CD8-positive, alpha-beta memory T cell (primary cell): ENCODE data around the gene C10orf53. TPM values are rescaled to one million over a fixed set of nuclear protein-coding genes. Genes with fewer than 3 reads are reported as not detected.

Source experiments
- CTCF ChIA-PET: fragments of 350-600 bp; sonication (Branson Sonifier 250); formaldehyde crosslinking; loops from one replicate; lab custom pipeline; 2021; ENCODE audit warnings: antibody characterized with exemption; lab: Charles Lee
- POLR2A ChIA-PET: fragments of 350-600 bp; sonication (Branson Sonifier 250); formaldehyde crosslinking; loops from one replicate; lab custom pipeline; 2021; ENCODE audit warnings: antibody characterized with exemption; lab: Charles Lee
- DNase-seq, 5 donors: peaks; one replicate each; pipeline versions ENCODE4 v3.0.0 to v3.0.0-alpha.2; 2020 to 2022; ENCODE audit warnings: mixed read lengths in 1 of 5
- H3K27ac ChIP-seq: one replicate; pipeline ENCODE4 v1.7.0; 2013; ENCODE audit warnings: low read depth, mild to moderate bottlenecking, low read length, moderate library complexity
- H3K27me3 ChIP-seq: 2 replicates; pipeline ENCODE4 v1.7.0; 2013; ENCODE audit warnings: low read length, mild to moderate bottlenecking; ENCODE audit not compliant: insufficient read depth, poor library complexity, severe bottlenecking
- H3K36me3 ChIP-seq: 2 replicates; pipeline ENCODE4 v1.7.0; 2013; ENCODE audit warnings: mild to moderate bottlenecking, low read length, moderate library complexity; ENCODE audit not compliant: insufficient read depth
- H3K4me1 ChIP-seq: 2 replicates; pipeline ENCODE4 v1.7.0; 2013; ENCODE audit warnings: mild to moderate bottlenecking, low read length, moderate library complexity; ENCODE audit not compliant: insufficient read depth
- H3K4me3 ChIP-seq: 2 replicates; pipeline ENCODE4 v1.7.0; 2013; ENCODE audit warnings: mild to moderate bottlenecking, low read length
- H3K9me3 ChIP-seq: 2 replicates; pipeline ENCODE4 v1.7.0; 2013; ENCODE audit warnings: mild to moderate bottlenecking, low read length
- H3K27ac Mint-ChIP-seq, 8 donors: one replicate each; pipeline ENCODE4 v1.8.0; 2020 to 2021; ENCODE audit warnings: mixed read lengths in 8 of 8, mild to moderate bottlenecking in 6 of 8, inconsistent platforms in 3 of 8, moderate library complexity in 3 of 8
- H3K27me3 Mint-ChIP-seq, 2 donors: one replicate each; pipeline ENCODE4 v1.8.0; 2020 to 2021; ENCODE audit warnings: mixed read lengths in 2 of 2, mild to moderate bottlenecking in 1 of 2, moderate library complexity in 1 of 2
- H3K36me3 Mint-ChIP-seq, 3 donors: one replicate each; pipeline ENCODE4 v1.8.0; 2020 to 2021; ENCODE audit warnings: mixed read lengths in 3 of 3, inconsistent platforms in 1 of 3, mild to moderate bottlenecking in 1 of 3
- H3K4me1 Mint-ChIP-seq, 3 donors: one replicate each; pipeline ENCODE4 v1.8.0; 2020 to 2021; ENCODE audit warnings: mixed read lengths in 3 of 3, inconsistent platforms in 1 of 3, mild to moderate bottlenecking in 1 of 3
- H3K4me3 Mint-ChIP-seq, 7 donors: one replicate each; pipeline ENCODE4 v1.8.0; 2020 to 2021; ENCODE audit warnings: mixed read lengths in 7 of 7, mild to moderate bottlenecking in 6 of 7, moderate library complexity in 4 of 7, inconsistent platforms in 2 of 7
- H3K9me3 Mint-ChIP-seq, 5 donors: one replicate each; pipeline ENCODE4 v1.8.0; 2020 to 2022; ENCODE audit warnings: mixed read lengths in 5 of 5, mild to moderate bottlenecking in 3 of 5, moderate library complexity in 2 of 5, inconsistent platforms in 1 of 5
- polyA plus RNA-seq: library from polyadenylated mRNA; unstranded; fragments of 300-500 nt; fragmentation: Illumina TruSeq; gene quantifications from one replicate; pipeline ENCODE4 v1.2.3, GENCODE V29; 2021
- total RNA-seq, 2 experiments: library from RNA; stranded (reverse); gene quantifications; one replicate each; pipeline ENCODE4 v1.2.3, GENCODE V29; 2021

Gene C10orf53
- total and polyA plus RNA-seq, 3 experiments from 2014 or later = not detected

DNA sequence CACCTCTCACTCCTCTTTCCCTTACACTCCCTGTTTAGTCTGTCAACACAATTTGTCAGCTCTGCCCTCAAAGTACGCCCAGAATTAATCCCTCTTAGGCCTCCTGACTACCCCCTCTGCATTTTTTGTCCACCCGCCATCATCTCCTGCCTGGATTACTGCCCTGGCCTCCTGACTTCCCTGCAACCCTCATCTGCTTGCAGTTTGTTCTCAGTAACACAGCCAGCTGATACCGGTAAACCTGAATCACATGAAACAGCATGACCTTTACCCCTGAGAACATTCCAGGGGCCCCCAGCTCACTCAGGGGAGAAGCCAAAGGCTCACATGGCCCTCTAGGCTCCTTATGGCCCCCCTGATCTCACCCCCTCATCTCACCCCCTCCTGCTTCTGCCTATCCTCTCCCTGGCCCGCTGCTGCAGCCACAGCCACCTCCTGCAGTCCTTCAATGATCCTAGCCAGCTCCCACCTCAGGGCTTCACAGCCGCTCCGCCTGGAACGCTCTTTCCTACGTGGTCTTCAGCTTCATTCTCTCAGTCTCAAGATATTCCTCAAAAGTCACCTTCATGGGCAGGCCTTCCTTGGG is 8.9 kb downstream of the C10orf53 start:
- ChIA-PET POLR2A (no interaction called here), CTCF (no interaction called here)
- Mint-ChIP-seq H3K4me1 (no peaks in the 10 kb centered on the region), H3K27me3 (peaks cover 43 to 62% of the 10 kb centered on the region in 2 donors), H3K9me3 (peaks cover 6 to 24% (median 21%) of the 10 kb centered on the region in 5 donors), H3K36me3 (no peaks in the 10 kb centered on the region), H3K27ac (no peak overlapping the region), H3K4me3 (no peak overlapping the region)
- no peaks in the 10 kb centered on the region for H3K4me1 ChIP-seq
- H3K36me3 ChIP-seq = no peaks in the 10 kb centered on the region
- no peaks in the 10 kb centered on the region for H3K27me3 ChIP-seq
- H3K9me3 ChIP-seq = no peaks in the 10 kb centered on the region
- no peak for DNase-seq
- H3K27ac ChIP-seq = no peak overlapping the region
- H3K4me3 ChIP-seq = no peak overlapping the region

DNA sequence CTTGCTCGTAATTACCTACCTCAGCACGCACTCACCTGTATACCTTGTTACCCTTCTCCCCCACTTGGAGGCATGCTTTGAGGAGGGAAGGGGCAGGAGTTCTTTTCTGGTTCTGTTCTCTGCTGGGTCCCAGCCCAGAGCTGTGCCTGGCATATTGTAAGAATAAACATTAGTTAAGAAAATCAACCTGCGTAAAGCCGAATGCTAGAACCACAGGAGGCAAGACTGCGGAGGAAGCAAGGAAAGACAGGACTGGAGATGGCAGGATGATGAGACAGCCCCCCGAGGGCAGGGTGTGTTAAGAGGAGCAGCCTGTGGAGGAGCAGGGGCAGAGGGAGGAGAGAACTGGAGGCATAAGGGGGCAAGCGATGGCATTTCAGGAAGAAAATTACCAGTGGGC is 9.5 kb downstream of the C10orf53 start:
- peaks cover 6 to 24% (median 21%) of the 10 kb centered on the region in 5 donors for H3K9me3 Mint-ChIP-seq
- no peaks in the 10 kb centered on the region for H3K36me3 Mint-ChIP-seq
- no peaks in the 10 kb centered on the region for H3K4me1 Mint-ChIP-seq
- ChIA-PET POLR2A (no interaction called here), CTCF (no interaction called here)
- no peak overlapping the region for H3K4me3 Mint-ChIP-seq
- Histone ChIP-seq H3K9me3 (no peaks in the 10 kb centered on the region), H3K4me1 (no peaks in the 10 kb centered on the region), H3K27me3 (no peaks in the 10 kb centered on the region), H3K4me3 (no peak overlapping the region), H3K36me3 (no peaks in the 10 kb centered on the region), H3K27ac (no peak overlapping the region)
- DNase-seq = no peak
- peaks cover 43 to 66% of the 10 kb centered on the region in 2 donors for H3K27me3 Mint-ChIP-seq
- no peak overlapping the region for H3K27ac Mint-ChIP-seq

DNA sequence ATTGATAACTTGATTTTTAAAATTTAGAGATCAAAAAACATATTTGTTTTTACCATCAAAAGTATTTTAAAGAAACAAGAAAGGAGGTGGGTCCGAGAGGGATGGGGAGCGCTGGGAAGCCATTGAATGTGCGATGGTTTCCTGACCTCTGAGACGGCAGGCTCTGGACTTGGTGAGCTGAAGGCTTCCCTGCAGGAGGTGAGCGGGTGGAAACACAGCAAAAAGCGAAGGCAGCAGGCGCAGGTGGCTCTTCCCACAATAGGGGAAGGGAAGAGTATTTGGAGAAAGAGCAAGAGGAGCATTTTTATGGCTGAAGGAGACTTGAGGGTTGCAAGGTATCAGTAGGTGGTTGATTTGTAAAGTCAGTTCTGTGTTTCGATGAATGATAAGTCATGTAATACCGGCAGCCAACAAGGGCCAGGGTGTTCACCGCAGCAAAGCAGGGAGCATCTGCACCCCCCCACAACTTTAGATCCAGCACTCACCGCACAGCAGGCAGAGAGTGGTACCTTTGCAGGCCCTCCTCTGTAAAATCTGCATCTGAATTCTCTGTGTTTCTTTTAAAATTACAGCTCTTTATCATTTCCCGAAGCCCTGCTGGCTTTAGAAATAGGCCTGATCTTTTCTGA is 10.5 kb downstream of the C10orf53 start:
- H3K27ac ChIP-seq = no peak overlapping the region
- DNase-seq = no peak
- H3K4me1 Mint-ChIP-seq = no peaks in the 10 kb centered on the region
- ChIA-PET POLR2A (no interaction called here), CTCF (no interaction called here)
- no peaks in the 10 kb centered on the region for H3K36me3 Mint-ChIP-seq
- H3K27me3 ChIP-seq = no peaks in the 10 kb centered on the region
- peak overlapping the region in 1 of 8 donors; percentile 22 for H3K27ac Mint-ChIP-seq
- peaks cover 47 to 67% of the 10 kb centered on the region in 2 donors for H3K27me3 Mint-ChIP-seq
- no peaks in the 10 kb centered on the region for H3K9me3 ChIP-seq
- H3K4me3 ChIP-seq = no peak overlapping the region
- H3K4me3 Mint-ChIP-seq = no peak overlapping the region
- H3K9me3 Mint-ChIP-seq = peaks cover 10 to 22% (median 20%) of the 10 kb centered on the region in 5 donors
- H3K4me1 ChIP-seq = no peaks in the 10 kb centered on the region
- no peaks in the 10 kb centered on the region for H3K36me3 ChIP-seq

DNA sequence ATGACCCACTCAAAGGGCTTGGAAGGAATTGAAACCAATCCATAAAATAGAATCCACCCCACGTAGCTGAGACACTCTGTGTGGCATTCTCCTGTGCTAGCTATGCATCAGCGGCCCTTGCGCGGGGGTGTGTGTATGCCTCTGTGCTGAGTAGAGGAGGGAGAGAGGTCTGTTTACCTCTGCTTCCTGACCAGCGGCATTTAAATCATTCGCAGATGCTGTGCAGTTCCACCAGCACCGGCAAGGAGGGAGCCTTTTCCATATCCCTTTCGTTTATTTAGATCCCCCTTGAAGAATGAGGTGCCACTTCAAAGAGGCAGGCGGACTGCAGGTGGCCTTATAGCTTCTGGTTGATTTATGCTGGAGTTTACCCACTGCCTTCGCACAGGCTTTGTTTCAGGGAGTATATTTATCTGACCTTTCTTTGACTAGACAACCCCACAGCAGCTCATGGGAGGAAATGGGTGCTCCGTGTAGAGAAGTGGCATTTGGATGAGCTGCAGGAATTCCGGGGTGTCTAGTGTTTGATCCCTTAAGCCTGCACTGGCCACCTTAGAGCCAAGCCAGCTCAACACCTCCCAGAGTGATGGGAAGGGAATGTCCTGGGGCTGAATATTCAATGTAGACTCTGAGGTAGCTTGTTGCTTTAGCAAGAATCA is 11.4 kb downstream of the C10orf53 start:
- POLR2A ChIA-PET = no interaction called here

DNA sequence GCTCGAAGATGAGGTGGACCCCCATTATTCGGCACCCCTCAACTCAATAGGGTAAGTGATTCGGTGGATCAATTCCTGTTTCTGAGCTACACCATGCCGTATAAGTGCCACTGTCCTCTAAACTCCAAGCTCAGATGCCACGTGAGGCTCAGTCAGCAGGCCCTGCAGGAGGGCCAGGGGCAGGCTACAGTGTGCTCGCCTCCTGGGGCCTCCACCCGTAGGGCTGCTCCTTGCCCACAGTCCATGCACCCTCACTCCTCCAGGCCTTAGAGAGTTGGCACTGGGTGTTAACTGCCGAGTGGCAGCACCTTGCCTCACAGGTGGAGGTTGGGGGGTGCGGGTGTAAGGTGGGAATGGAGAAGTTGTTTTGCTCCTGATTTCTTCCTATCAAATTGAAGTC is 12.1 kb downstream of the C10orf53 start:
- H3K27me3 ChIP-seq = no peaks in the 10 kb centered on the region

More for the DNA sequence above, 11.4 kb downstream of the C10orf53 start:
- H3K36me3 Mint-ChIP-seq = no peaks in the 10 kb centered on the region
- no peak overlapping the region for H3K27ac Mint-ChIP-seq
- no peak overlapping the region for H3K4me3 Mint-ChIP-seq
- no peaks in the 10 kb centered on the region for H3K4me1 Mint-ChIP-seq
- Histone ChIP-seq H3K9me3 (no peaks in the 10 kb centered on the region), H3K27me3 (no peaks in the 10 kb centered on the region), H3K27ac (no peak overlapping the region), H3K36me3 (no peaks in the 10 kb centered on the region), H3K4me1 (no peaks in the 10 kb centered on the region), H3K4me3 (no peak overlapping the region)
- H3K27me3 Mint-ChIP-seq = peaks cover 47 to 67% of the 10 kb centered on the region in 2 donors
- peaks cover 10 to 17% (median 15%) of the 10 kb centered on the region in 5 donors for H3K9me3 Mint-ChIP-seq
- CTCF ChIA-PET = no interaction called here
- no peak for DNase-seq

DNA sequence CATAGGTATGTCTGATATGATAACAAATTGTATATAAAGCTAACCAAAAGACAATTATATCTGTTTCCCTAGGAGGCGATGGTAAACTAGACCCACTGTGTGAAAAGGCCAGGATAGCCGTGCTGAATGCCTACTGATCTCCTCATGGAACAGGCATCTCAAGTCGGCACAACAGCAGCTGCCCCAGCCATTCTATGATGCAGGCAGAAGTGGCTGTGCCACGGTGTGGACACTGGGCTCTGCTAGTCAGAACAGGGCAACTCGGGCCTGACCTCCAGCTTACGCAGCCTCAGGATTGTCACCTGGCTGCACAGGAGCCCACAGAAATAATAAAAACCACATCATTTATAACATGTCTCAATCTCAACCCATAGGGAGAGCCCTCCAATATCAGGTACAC is 15.0 kb downstream of the C10orf53 start:
- Mint-ChIP-seq H3K4me3 (no peak overlapping the region), H3K27me3 (peaks cover 26 to 57% of the 10 kb centered on the region in 2 donors), H3K36me3 (no peaks in the 10 kb centered on the region), H3K9me3 (peaks cover 0 to 6% (median 0%) of the 10 kb centered on the region in 5 donors), H3K27ac (no peak overlapping the region), H3K4me1 (no peaks in the 10 kb centered on the region)
- no peak overlapping the region for H3K4me3 ChIP-seq
- POLR2A ChIA-PET = no interaction called here
- no peaks in the 10 kb centered on the region for H3K9me3 ChIP-seq
- H3K27me3 ChIP-seq = no peaks in the 10 kb centered on the region
- no peak for DNase-seq
- H3K4me1 ChIP-seq = no peaks in the 10 kb centered on the region
- H3K27ac ChIP-seq = no peak overlapping the region
- no peaks in the 10 kb centered on the region for H3K36me3 ChIP-seq
- CTCF ChIA-PET = no interaction called here

More for the DNA sequence above, 12.1 kb downstream of the C10orf53 start:
- Mint-ChIP-seq H3K27me3 (peaks cover 47 to 71% of the 10 kb centered on the region in 2 donors), H3K9me3 (peaks cover 9 to 16% (median 11%) of the 10 kb centered on the region in 5 donors), H3K4me1 (no peaks in the 10 kb centered on the region), H3K4me3 (no peak overlapping the region), H3K36me3 (no peaks in the 10 kb centered on the region), H3K27ac (no peak overlapping the region)
- Histone ChIP-seq H3K9me3 (no peaks in the 10 kb centered on the region), H3K4me1 (no peaks in the 10 kb centered on the region), H3K4me3 (no peak overlapping the region), H3K27ac (no peak overlapping the region), H3K36me3 (no peaks in the 10 kb centered on the region)
- ChIA-PET POLR2A (no interaction called here), CTCF (no interaction called here)
- no peak for DNase-seq

DNA sequence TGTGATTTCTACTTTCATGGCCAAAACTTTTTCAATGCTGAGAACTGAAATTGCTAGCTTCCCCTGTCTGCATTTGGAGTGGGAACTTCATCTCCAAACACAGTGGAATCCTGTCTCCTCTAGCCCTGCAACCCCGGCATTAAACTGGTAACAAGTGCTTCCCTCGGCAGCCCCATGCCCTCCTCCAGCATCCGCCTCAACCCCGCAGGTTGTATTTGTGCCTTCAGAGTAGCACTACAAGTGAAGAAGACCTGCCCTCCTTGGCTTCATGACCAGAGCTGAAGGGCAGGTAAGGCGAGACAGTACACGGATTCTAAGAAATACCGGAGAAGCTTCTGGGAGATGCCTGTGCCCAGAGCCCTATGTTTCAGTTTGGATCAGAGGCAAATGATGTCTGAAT is 16.9 kb downstream of the C10orf53 start:
- Mint-ChIP-seq H3K27ac (no peak overlapping the region), H3K4me1 (no peaks in the 10 kb centered on the region), H3K36me3 (no peaks in the 10 kb centered on the region), H3K4me3 (no peak overlapping the region), H3K9me3 (peaks cover 0 to 6% (median 0%) of the 10 kb centered on the region in 5 donors), H3K27me3 (peaks cover 16 to 47% of the 10 kb centered on the region in 2 donors)
- Histone ChIP-seq H3K4me1 (no peaks in the 10 kb centered on the region), H3K4me3 (no peak overlapping the region), H3K27ac (no peak overlapping the region), H3K9me3 (no peaks in the 10 kb centered on the region), H3K36me3 (no peaks in the 10 kb centered on the region), H3K27me3 (no peaks in the 10 kb centered on the region)
- ChIA-PET CTCF (no interaction called here), POLR2A (no interaction called here)
- DNase-seq = no peak

DNA sequence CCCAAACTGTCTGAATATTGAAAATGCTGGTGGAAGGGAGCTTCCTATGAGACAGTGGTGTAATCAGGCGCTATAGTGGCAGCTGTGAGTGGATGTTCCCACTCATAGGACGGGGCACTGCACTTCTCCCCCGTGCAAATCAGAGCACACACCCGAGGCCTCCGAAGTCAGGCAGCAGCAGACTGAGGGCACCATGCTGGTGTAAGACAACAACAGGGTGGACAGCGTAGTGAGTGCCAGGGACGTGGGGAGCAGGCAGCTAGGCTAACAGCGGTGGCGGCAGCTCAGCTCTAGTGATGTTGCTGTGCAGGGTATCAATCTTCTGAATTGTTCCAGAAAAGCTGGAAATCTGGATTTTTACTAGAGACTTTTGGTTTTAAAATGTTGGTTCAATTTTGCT is 19.2 kb downstream of the C10orf53 start:
- H3K27ac ChIP-seq = no peak overlapping the region
- no peaks in the 10 kb centered on the region for H3K4me1 ChIP-seq
- no peak overlapping the region for H3K4me3 ChIP-seq
- H3K27me3 ChIP-seq = no peaks in the 10 kb centered on the region
- no peak overlapping the region for H3K4me3 Mint-ChIP-seq
- no peaks in the 10 kb centered on the region for H3K36me3 Mint-ChIP-seq
- H3K36me3 ChIP-seq = no peaks in the 10 kb centered on the region
- H3K27me3 Mint-ChIP-seq = peaks cover 12 to 42% of the 10 kb centered on the region in 2 donors
- no peaks in the 10 kb centered on the region for H3K9me3 ChIP-seq
- H3K4me1 Mint-ChIP-seq = no peaks in the 10 kb centered on the region
- peaks cover 0 to 5% (median 0%) of the 10 kb centered on the region in 5 donors for H3K9me3 Mint-ChIP-seq
- ChIA-PET POLR2A (no interaction called here), CTCF (no interaction called here)
- H3K27ac Mint-ChIP-seq = no peak overlapping the region
- no peak for DNase-seq
